CD4-positive, alpha-beta T cell treated with Interleukin-15 for 4 hours (primary cell): ENCODE results near the gene ZCCHC9.
"Not testable (repeated sequence)": the region's sequence is repeated elsewhere in the genome, so short reads cannot be mapped to it uniquely, and the experiment has no call there.

Source experiments
- DNase-seq: peaks from one replicate; pipeline ENCODE4 v3.0.0-alpha.2; 2020; ENCODE audit warnings: low spot score

The ZCCHC9 gene

DNA sequence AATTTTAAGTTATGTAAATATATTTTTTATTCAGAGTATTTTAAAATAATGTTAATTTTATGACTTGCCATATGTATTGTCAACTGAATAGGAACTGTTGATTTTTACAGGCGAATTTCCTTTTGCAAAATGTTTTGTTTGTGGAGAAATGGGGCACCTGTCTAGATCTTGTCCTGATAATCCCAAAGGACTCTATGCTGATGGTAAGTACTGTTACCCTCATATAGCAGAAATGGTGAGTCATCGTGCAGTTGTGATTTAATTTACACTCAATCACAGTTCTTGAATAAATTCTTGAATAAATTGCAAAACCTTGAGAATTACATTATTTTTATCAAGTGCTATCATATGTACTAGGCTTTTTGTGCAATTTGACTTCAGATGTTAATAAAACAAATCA is 7.4 kb downstream of the ZCCHC9 start:
- DNase-seq = no peak

DNA sequence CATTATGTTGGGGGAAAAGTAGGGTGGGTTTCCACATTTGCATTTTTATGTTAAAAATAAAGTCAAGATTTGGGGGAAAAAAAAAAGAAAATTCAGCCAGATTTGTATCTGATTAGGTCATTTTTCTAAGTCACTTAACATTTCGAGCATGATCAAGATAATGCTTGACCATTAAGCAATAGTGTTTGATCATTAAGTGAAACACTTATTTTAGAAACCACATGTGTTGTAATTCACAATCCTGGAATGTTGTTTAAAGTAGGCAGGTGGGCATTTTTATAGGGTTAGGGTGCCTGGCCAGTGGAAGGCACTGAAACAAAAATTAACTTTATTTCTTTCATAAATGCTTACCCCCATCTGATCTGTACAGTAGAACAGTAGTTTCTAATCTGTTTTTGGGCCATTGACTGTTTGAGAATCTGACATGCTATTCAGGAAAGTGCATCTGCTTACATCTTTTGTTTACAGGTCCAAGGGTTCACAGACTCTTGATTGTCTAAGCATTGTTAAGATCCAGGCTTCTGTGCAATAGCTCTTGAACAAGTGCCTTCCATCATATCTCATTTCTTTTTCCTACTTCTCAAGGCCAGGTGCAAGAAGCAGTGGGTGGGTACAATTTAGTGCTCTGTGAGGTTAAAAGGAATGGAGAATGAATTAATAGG is 9.1 kb downstream of the ZCCHC9 start:
- DNase-seq = no peak

DNA sequence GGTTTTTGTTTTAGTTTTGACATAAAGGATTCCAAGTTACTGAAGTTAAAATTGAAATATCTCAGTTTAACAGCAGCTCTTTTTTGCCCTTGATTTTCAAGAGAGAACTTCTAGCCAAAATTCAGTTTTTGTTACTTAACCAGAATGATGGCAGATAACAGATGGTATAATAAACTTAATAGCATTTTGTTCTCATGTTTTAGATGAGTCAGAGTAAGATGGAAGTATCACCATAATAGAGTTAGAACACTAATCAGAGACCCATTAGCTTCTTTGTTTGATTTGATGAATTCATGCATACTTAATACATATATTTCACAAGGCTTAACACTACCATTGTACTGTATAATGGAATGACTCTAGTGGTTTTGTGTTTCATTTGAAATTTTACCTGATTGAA is 11.9 kb downstream of the ZCCHC9 start:
- no peak for DNase-seq

- no peak for DNase-seq
Observed at GRCh38 chr5:81313686-81314085, 12.3 kb downstream of the ZCCHC9 start.

- DNase-seq = no peak
Observed at GRCh38 chr5:81314581-81314980, 13.2 kb downstream of the ZCCHC9 start.

GRCh38 chr5:81315336-81315735 is 13.9 kb downstream of the ZCCHC9 start:
- DNase-seq = no peak

DNA sequence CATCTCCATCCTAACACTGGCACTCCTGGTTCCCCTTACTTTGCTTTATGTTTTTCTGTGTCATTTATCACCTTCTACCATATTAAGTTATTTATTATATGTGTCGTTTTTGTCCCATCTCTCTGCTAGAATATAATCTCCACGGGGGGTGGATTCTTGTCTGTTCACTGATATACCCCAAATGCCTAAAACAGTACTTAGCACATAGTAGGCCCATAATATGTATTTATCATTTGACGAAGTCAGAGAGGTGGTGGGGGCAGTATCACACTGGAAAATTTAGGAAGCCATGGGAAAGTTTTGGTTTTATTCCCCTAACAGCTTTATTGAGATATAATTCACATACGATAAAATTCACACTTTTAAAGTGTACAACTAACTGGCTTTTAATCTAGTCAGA is 14.4 kb downstream of the ZCCHC9 start:
- DNase-seq = no peak

- DNase-seq = no peak
Observed at GRCh38 chr5:81316571-81316970, 15.2 kb downstream of the ZCCHC9 start.

- no peak for DNase-seq
Observed at GRCh38 chr5:81317536-81317935, 16.1 kb downstream of the ZCCHC9 start.

DNA sequence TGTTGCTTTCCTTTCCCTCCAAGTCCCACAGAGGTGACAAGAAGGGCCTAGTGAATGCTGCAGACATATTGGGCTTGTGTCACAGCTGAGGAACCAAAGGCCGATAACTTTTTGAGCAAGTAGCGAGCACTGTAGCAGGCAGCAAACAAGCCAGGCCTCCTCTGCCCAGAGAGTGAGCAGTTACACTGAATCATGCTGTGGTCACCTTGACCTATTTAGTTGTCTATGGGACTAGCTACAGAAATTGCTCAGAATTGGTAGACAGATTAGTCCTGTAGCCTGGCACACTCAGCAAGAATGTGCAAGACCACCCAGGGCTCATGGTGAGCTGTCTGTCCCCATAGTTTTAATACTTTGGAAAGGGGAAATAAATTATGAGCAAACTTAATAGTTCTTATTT is 25.2 kb downstream of the ZCCHC9 start:
- DNase-seq = no peak

GRCh38 chr5:81334304-81335061 is 33.1 kb downstream of the ZCCHC9 start:
- DNase-seq = no peak

DNA sequence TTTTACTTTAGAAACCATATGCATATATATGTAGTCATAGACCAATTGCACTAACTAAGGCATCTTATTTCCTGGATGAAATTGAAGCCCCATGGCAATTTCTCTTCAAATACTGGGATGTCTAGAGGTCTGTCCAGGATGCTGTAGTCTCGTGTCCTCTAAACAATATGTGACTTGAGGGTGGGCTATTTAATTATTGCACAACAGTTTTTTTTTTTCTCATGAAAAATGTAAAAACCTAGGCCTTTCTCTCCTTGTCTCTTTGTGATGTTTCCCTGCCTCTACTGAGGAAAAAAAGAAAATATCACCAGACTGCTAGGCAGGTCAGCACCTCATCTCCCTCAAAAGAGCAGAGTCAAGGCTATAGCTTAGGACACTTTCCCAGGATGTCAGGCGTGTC is 34.6 kb downstream of the ZCCHC9 start:
- DNase-seq = no peak

DNA sequence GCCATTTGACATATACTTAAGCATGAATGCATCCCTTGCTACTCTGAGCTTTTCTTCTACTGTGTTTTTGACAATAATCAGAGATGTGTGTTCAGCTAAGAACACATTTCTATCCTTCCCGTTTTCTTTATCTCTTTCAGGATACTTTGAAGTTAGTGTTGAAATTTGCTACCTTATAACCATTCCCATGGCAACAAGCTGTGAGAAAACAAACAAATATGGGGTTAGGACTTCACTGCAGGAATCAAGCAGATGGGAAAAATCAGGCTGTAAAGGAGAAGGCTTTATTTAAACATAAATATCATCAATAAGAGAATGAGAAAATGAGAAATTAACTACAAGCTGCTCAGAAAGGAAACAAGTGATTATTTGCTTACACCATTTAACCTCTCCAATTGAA is 35.2 kb downstream of the ZCCHC9 start:
- no peak for DNase-seq

DNA sequence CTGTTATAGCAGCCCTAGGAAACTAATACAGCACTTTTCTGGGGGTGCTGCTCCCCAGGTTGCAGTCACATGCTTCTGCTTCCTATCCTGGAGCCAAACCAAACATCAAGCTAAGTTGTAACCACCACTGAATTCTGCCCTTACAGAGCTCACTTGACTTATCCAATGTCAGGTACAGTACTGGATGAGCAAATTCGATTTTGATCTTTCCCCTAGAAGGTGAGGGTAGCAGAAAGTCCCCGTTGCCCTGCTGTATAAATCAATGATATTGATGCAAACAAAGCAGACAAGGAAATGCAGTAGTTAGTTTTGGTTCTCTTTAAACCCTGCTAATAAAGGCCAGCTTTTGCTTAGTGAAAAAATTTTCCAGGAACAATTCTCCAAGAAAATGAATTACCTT is 36.4 kb downstream of the ZCCHC9 start:
- no peak for DNase-seq

DNA sequence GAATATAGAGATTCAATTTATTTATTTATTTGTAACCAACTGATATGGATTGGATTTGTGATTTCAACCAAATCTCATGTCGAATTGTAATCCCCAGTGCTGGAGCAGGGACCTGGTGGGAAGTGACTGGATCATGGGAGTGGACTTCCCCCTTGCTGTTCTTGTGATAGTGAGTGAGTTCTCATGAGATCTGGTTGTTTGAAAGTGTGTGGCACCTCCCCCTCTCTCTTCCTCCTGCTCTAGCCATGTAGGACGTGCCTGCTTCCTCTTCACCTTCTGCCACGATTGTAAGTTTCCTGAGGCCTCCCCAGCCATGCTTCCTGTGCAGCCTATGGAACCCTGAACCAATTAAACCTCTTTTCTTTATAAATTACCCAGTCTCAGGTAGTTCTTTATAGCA is 36.8 kb downstream of the ZCCHC9 start:
- DNase-seq = not testable (repeated sequence)

DNA sequence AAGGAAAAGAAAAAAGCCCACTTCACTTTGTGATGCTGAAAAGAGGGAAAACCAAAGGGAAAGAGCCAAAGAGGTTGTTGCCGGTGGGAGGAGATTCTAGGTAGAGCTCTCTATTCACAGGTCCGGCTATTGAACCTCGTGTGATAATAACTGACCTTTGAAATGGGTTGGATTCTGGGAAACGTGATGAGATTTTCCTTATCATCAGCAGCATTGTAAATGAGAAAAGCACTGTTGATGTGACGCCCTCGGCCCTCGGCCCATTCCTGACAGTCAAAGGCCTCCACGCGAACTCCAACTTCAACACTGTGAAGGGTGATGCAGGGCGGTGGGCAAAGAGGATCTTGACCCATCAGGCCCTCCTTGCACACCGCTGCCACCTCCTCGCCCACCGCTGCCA is 43.3 kb downstream of the ZCCHC9 start:
- DNase-seq = no peak

GRCh38 chr5:81345411-81346003 is 44.1 kb downstream of the ZCCHC9 start:
- no peak for DNase-seq

DNA sequence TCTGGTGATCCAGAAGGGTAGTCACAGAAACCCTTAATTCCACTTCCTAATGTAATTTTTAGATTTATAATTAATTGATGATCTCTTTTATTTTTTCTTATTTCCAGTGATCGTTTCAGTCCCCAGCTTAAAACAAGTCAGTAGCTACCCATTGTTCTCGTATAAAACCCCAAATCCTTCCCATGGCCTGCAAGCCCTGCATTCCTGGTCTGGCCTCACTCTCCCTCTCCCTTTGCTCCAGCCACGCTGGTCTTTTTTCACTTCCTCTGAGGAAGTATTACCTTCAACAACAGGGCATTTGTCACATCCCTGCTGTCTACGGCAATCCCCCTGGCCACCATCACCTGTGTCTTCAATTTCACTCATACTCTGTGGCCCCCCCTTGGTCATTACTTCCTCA is 47.8 kb downstream of the ZCCHC9 start:
- no peak for DNase-seq

DNA sequence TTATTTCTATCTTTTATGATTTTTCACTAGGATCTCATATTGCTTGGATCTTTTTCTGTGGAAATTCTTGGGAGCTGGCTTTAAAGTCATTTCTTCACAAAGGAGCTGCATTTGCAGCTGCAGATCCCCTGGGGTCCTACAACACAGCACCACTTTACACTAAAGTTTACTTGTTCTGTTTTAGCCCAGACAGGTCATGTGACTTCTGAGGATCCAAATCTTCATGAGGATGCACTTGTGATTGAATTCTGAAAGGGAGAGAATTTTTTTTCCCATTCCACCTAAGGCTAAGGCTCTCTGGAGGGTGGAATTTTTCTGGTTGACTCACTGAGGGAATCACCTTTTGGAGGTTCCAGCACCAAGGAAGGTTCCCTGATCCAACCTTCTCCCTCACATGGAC is 49.1 kb downstream of the ZCCHC9 start:
- no peak for DNase-seq

GRCh38 chr5:81353189-81353588 is 51.8 kb downstream of the ZCCHC9 start:
- DNase-seq = no peak

DNA sequence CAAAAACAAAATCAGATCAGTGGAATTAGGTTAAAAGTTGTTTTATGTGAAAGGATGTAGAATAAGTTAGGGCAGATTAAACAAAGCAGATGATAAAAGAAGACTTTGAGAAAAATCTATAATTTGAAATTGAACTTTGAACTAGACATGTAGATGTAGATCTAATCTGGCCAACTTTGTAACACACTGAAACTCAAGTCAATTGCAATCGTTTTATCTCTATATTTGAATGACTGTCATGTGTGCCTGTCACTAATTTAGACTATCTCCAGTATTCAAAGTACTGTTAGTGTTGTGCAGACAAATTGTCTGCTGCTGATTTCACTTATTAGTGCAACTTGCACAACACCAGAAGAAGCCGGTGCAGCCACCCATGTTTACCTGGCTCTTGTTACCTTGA is 52.7 kb downstream of the ZCCHC9 start:
- DNase-seq = no peak

DNA sequence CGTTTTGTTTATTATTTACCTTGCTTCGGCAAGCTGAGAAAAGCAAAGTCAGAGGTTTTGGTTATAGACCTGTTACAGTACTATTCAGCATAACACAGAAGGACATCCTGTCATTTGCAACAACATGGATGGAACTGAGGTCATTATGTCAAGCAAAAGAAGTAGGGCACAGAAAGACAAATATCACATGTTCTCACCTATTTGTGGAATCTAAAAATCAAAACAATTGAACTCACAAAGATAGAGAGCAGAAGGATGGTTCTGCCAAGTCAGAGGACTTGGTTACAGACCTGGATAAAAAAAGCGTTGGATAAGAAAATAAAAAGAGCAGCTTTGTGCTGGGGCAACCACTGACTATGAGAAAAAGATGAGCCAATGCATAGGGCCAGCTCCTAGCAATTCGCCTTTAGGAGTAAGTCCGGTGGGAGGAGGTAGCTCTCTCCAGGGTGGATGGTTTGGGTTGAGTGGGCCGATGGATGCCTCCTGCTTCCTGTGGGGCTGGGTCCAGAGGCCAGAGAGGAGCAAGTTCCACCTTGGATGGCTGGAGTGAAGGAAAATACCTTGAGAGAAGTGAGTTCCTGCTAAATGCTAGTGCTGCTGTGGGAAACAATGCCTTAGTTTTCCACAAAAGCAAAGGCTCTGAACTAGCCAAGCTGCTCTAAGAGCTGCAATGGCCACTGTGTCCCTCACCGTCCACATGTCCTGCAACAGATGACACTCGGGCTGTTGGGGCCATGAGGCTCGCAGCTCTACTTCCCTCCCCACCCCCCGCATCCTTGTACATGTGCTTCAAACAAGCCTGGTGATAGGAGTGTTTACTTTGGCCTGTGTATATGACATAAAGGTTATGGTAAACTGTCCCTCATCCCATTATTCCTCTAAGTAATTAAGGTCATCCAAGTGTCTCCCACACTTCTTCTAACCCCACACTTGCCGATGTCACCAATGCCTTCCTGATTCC is 54.2 kb downstream of the ZCCHC9 start:
- DNase-seq = no peak
